Skin epidermis (tissue), 12 donors: ENCODE data around the gene CAPN7.

Source experiments
- H3K27ac ChIP-seq, 21 experiments: fragments of 200-600 bp; sonication (generic) in 11 of 21; one replicate each; pipeline ENCODE4 v1.5.0; 2020; ENCODE audit warnings: mild to moderate bottlenecking in 3 of 21, inconsistent platforms in 2 of 21, moderate library complexity in 2 of 21
- H3K4me3 ChIP-seq, 7 experiments: fragments of 200-600 bp; sonication (generic) in 2 of 7; one replicate each; pipeline ENCODE4 v1.5.0; 2020; ENCODE audit warnings: inconsistent platforms in 2 of 7, mild to moderate bottlenecking in 2 of 7, moderate library complexity in 1 of 7

CAPN7 gene

DNA sequence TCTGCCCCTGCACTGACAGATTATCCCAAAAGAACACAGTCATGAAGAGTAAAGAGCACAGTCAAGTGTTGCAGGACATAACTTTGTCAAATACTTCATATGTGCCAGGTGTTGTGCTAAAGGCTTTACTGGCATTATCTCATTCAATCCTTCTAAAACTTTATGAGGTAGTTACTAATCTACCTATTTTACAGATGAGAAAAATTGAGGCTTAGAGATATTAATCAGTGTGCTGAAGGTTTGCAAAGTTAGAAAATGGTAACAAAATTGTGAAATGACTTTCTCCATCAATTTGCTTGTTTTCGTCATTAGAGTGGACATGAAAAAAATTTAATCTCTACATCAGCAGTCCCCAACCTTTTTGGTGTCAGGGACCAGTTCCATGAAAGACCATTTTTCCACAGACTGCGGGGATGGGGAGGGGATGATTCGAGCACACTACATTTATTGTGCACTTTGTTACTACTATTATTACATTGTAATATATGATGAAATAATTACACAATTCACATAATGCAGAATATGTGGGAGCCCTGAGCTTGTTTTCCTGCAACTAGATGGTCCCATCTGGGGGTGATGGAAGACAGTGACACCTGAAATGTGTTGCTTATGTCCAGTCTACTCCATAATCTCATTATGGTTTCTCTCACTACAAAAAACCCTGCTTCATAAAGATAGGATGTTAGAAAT is 8.6 kb upstream of the CAPN7 start:
- no peak overlapping the region for H3K4me3 ChIP-seq

DNA sequence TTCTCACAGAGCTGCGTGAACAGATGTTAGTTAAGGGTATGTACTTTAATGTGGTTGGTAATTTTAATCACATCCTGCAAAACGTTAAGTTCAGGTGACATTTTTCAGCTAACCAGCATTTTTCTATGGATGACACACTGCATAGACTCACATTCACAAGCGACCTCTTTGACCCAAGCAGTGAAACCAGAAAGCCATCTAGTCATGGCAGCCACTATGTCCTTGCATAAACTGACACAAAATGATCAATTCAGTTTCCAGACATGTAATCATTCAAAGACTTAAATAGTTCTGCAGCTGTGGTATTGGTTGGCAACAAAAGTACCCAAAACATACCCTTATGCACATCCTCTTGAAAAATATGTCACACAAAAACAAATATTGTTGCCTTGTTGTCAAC is 7.4 kb upstream of the CAPN7 start:
- H3K27ac ChIP-seq, result no peak overlapping the region
- no peak overlapping the region for H3K4me3 ChIP-seq

More for the DNA sequence above, 8.6 kb upstream of the CAPN7 start:
- H3K27ac ChIP-seq, result no peak overlapping the region

DNA sequence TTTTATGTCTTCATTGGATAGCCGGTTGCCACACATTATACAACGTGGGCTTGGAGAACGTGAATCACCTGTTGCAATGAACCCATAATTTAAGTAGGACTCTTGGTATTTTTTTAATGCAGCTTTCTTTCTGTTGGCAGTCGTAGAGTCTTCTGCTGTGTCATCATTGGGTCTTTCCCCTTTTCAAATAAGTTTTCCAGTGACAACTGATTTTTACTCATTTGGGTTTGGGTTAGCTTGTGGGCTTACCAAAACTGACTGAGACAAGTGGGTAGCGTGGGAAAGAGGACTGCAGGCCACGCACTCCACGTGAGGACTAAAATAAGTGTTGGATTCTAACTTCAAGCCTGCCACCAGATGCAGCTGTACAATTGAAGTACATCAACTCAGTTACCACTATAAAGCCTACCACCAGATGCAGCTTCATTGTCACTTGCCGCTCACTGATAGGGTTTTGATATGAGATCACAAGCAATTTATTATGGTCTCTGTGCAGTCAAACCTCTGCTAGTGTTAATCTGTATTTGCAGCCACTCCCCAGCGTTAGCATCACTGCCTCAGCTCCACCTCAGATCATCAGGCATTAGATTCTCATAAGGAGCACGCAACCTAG is 6.4 kb upstream of the CAPN7 start:
- Histone ChIP-seq H3K27ac (no peak overlapping the region), H3K4me3 (no peak overlapping the region)

DNA sequence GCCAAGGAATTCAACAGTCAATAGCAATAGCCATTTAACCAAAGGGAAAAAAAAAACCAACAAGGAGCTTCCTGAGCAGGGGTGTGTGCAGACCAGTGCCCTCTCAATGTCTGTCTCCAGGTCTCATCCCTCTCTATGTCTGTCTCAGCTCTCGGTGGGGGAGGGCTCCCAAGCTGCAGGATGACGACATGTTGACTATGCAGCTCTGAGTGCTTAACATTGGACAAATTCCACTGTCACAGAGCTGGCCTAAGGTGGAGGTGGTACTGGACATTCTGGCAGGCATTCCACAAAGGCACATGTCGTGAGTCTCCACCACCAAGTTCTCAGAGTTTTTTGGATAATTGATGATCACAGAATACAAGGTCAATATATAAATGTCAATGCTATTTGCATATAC is 2.0 kb upstream of the CAPN7 start:
- Histone ChIP-seq H3K4me3 (no peak overlapping the region), H3K27ac (no peak overlapping the region)

DNA sequence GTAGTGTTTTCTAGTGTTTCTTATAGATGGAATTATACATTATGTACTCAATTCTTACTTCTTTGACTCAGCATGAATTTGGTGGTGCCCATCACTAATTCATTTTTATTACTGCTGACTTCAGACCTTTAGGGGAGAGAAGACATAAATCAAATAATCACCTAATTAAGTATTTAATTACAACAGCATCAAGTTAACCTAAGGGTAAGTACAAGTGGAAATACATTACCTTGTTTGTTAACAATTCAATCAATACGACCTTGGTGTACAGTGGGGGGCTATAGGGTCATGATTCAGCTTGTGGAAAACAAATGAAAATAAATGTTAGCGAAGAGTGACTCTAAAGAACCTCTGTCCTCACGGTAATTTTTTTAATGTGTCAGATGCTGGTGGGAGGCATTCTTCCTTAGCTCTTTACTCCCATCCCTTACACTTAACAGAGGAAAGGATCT is 538 bp upstream of the CAPN7 start:
- peak overlapping the region; percentile 82 to 95 (median 91) for H3K4me3 ChIP-seq

DNA sequence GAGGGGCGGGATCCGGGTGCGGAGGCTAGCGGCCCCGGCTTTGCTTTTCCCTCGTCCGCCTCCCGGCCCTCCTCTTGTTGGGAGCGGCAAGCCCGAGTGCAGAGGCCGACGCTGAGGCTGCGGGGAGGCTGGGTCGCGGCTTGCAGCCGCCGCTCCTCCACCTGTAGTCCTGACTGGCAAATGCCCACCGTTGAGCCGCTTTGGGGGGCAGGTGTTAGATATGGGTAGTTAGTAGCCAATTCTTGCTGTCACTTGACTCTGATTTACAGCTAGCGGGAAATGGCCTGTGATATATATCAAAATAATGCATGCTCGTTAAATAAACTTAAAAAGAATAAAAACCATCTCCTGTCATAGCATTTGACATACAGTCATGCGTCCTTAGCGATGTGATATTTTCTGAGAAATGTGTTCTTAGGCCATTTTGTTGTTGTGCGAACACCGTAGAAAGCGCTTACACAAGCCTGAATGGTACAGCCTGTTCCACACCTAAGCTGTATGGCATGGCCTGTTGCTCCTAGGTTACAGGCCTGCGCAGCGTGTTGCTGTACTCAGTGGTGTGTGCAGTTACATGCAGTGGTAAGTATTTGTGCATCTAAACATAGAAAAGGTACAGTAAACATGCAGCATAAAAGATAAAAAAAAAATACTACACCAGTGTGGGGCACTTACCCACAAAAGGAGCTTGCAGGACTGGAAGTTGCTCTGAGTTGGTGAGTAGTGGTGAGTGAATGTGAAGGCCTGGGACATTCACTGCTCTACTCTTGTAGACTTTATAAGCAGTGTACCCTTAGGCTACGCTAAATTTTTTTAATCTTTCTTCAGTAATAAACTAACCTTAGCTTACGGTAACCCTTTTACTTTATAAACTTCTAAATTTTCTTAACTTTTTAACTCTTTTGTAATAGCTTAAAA is 873 bp downstream of the CAPN7 start:
- Histone ChIP-seq H3K27ac (peak overlapping the region; percentile 76 to 99 (median 96)), H3K4me3 (peak overlapping the region; percentile 82 to 95 (median 91))

More for the DNA sequence above, 538 bp upstream of the CAPN7 start:
- H3K27ac ChIP-seq, result peak overlapping the region in 20 of 21 experiments; percentile 48 to 99 (median 96)

DNA sequence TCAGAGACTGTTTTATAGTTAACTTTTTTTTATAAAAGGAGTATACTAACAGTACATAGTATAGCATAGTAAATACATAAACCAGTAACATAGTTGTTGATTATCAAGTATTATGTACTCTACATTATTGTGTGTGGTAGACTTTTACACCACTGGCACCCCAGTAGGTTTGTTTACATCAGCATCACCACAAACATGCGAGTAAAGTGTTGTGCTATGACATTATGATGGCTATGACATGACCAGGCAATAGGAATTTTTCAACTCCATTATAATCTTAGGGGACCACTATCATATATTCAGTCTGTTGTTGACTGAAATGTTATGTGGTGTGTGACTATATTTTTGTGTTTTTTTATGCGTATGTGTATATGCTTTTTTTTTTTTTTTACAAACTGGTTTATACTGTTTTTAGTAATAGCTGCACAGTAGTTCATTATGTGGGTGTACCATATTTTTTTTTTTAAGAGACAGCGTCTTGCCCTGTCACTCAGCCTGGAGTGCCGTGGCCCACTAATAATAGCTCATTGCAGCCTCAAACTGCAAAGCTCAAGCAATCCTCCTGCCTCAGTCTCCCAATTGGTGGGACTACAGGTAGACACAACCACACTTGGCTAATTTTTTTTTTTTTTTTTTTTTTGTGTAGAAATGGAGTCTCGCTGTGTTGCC is 1.9 kb downstream of the CAPN7 start:
- peak overlapping the region in 4 of 21 experiments; percentile 94 to 99 (median 98) for H3K27ac ChIP-seq
- H3K4me3 ChIP-seq, result peak overlapping the region in 2 of 7 experiments; percentile 92 to 95

DNA sequence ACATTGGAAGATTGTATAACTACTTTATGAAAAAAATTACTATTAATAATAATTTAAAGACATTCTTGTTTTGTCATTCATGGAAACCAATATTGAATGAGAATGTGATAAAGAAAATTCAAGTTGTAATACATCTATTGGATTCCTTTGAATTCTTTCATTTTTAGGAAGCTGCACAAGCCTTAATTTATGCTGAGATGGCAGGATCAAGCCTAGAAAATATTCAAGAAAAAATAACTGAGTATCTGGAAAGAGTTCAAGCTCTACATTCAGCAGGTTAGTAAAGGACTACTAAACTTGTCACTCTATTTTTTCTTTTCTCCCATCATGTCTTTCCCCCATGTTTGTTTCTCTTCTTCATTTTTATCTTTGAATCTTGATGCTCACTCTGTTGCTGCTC is 5.9 kb downstream of the CAPN7 start:
- H3K4me3 ChIP-seq, result no peak overlapping the region
- no peak overlapping the region for H3K27ac ChIP-seq

DNA sequence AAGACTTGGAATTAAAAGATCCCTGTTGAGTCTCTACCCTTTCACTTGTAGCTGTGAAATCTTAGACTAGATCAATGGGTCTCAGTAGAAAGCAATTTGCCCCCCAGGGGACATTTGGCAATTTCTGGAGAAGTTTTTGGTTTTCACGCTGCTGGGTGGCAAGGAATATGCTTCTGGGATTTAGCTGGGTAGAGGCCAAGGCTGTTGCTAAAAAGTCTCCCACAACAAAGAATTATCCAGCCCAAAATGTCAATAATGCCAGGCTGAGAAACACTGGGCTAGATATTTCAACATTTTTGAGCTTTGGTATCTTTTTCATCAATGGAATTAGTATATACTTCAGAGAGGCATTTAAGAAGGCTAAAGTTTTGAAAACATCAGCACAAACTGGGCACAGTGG is 8.7 kb downstream of the CAPN7 start:
- no peak overlapping the region for H3K27ac ChIP-seq
- H3K4me3 ChIP-seq, result no peak overlapping the region

DNA sequence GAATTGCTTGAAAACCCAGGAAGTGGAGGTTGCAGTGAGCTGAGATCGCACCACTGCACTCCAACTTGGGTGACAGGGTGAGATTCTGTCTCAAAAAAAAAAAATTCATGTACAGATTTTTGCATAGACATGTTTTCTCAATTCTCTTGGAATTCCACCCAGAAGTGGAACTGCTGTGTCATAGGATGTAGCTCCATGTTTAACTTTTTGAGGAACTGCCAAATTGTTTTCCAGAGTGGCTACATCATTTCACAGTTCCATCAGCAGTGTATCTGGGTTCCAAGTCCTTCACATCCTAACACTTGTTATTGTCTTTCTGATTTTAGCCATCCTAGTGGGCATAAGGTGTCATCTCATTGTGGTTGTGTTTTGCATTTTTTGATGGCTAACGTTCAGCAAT is 9.9 kb downstream of the CAPN7 start:
- no peak overlapping the region for H3K27ac ChIP-seq
- H3K4me3 ChIP-seq, result no peak overlapping the region

DNA sequence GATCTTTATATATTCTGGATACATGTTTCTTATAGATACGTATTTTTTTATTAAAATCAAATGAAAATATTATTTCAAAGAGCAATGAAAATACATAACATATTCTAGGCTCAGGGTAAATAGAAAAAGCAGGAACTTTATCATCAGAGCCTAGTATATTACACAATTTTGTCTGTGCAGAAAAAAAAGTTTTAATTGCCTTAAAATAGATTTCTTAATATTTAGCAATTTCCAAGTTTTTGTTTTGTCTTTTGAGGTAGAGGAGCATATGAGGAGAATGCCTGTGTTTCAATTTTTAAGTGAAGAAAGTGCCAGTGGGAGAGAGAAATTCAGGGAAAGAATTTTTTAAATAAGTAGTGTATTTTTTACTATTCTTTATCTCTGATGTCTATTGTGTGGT is 10.5 kb downstream of the CAPN7 start:
- Histone ChIP-seq H3K27ac (no peak overlapping the region), H3K4me3 (no peak overlapping the region)

DNA sequence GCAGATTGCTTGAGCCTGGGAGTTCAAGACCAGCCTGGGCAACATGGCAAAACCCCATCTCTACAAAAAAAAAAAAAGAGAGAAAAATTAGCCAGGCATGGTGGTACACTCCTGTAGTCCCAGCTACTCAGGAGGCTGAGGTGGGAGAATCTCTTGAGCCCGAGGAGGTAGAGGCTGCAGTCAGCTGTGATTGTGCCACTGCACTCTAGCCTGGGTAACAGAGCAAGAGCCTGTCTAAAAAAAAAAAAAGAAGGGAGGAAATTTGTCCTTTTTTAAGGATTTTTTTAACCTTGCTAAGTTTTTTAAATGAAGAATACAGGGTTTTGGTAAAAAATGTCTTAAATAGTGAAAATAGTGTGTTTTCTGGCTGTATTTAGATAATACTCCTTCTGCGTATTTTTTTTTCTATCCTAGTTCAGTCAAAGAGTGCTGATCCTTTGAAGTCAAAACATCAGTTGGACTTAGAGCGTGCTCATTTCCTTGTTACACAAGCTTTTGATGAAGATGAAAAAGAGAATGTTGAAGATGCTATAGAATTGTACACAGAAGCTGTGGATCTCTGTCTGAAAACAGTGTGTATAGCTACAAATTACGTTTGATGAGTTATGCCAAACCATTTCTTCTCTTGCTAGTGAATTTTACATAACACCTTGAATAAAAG is 11.1 kb downstream of the CAPN7 start:
- Histone ChIP-seq H3K4me3 (no peak overlapping the region), H3K27ac (no peak overlapping the region)

DNA sequence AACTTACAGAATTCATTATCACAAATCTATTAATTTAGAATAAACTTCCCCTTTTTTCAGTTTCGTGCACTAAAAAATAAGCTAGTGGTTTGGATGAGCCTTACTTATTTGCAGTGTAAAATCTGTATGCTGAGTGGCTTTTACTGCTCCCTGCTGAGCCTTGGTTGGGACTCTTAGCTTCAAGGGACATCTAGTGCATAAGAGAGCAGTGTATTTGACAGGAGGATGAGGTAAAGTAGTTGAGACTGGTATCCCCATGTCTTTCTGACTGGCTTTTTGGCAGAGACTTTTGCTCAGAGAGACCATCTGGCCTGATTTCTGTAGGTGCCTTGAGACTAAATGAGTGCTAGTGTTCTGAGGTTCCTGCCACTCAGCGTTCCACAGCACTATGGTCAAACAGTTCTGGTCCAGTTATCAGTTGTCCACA is 11.8 kb downstream of the CAPN7 start:
- Histone ChIP-seq H3K27ac (no peak overlapping the region), H3K4me3 (no peak overlapping the region)

DNA sequence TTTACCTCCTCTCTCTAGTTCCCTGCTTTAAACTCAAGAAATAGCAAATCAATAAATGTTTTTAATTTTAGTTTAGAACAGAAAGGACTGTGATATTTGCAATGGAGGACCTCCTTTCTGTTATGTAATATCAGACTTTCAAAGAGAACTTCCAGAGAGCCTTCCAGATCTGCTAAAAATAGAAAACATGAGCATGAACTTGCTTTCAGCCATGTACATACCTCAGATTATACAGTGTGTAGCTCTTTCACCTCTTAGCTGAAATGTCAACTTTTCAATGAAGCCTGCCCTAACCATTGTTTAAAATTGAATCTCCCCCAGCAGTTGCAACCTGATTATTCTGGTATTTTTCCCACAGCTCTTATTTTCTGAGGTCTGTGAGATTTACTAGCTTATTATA is 12.6 kb downstream of the CAPN7 start:
- Histone ChIP-seq H3K4me3 (no peak overlapping the region), H3K27ac (no peak overlapping the region)

DNA sequence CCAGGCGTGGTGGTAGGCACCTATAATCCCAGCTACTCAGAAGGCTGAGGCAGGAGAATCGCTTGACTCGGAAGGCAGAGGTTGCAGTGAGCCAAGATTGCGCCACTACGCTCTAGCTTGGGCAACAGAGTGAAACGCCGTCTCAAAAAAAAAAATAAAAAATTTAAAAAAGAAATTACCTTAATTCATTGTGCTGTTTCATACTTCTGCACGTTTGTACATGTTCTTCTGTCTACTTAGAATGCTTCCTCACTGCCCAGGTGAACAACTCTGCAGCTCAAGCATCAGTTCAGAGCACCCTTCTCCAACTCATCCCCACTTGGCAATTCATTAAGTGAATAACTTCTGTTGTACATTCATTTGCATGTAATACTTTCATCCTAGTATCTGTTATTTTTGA is 14.0 kb downstream of the CAPN7 start:
- Histone ChIP-seq H3K4me3 (no peak overlapping the region), H3K27ac (no peak overlapping the region)

DNA sequence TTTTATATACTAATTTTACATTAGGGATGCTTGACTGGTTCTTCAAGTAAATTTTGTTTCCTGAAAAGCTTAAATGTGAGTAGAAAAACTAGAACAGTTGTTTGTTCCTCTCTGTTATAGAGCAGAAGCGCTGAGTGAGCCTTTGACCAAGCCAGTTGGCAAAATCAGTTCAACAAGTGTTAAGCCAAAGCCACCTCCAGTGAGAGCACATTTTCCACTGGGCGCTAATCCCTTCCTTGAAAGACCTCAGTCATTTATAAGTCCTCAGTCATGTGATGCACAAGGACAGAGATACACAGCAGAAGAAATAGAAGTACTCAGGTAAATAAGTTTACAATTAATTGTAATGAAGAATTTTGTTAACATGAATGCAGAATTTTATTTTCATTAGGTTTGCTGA is 14.6 kb downstream of the CAPN7 start:
- no peak overlapping the region for H3K27ac ChIP-seq
- H3K4me3 ChIP-seq, result no peak overlapping the region

DNA sequence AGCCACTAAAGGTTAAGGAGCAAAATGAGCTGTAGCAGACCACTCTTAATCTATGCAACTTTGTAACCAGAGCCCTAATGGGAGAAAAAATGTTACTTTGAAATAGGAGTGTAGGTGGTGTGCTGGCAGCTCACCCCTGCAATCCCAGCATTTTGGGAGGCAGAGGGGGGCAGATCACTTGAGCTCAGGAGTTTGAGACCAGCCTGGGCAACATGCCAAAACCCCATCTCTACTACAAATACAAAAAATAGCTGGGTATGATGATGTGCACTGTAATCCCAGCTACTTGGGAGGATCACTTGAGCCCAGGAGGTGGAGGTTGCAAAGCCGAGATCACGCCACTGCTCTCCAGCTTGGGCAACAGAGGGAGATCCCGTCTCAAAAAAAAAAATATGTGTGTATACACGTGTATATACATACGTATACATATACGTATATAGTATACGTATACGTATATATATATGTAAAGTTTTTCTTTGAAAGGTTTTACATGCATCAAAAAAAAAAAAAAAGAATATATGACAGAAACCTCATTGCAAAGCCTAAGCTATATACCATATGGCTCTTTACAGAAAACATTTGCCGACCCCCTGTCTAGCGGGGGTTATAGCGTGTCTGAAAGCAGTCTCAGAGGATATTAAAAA is 15.7 kb downstream of the CAPN7 start:
- H3K4me3 ChIP-seq, result no peak overlapping the region
- no peak overlapping the region for H3K27ac ChIP-seq

DNA sequence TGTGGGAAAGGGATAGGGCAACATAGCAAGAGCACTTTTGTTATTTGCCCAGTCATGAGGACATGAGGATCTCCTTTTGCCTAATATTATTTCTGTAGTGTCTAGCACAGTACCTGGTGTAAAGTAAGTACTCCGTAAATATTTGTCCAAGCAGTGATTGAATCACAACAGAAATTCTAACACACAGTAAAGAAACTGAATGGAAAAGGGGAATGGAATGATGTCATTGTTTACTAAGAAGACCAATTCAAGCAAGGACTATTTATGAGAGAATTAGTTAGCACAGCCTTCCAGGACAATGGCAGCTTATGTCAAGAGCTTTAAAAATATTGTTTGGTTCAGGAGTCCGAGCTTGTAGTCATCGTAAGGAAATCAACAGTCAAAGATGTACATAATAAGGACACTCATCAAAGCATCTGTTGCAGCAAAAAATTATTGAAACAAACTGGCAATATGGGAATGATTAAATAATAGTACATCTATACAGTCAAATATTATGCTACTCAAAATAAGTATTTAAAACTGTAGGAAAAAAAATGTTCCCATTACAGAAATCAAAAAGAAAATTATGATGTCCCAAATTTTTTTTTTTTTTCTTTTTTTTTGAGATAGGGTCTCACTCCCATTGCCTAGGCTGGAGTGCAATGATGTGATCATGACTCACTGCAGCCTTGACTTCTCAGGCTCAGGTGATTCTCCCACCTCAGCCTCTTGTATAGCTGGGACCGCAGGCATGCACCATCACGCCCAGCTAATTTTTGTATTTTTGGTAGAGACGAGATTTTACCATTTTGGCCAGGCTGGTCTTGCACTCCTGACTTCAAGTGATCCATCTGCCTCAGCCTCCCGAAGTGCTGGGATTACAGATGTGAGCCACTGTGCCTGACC is 17.9 kb downstream of the CAPN7 start:
- Histone ChIP-seq H3K27ac (no peak overlapping the region), H3K4me3 (no peak overlapping the region)
